OCI-LY7 (cell line): ENCODE data around the gene AFF3. TPM values are rescaled to one million over a fixed set of nuclear protein-coding genes. Genes with fewer than 3 reads are reported as not detected.

Experiments used
- BruUV-seq: library from RNA; stranded (reverse); fragments of 400-500 nt; replicated peaks from 2 replicates; lab custom pipeline; 2021; lab: Mats Ljungman, UMichigan
- CTCF ChIA-PET: fragments of 300-600 bp; sonication (Branson Sonifier 250); formaldehyde crosslinking; loops from one replicate; lab custom pipeline; 2022; ENCODE audit warnings: antibody characterized with exemption; ENCODE audit not compliant: unreplicated experiment; lab: Charles Lee
- POLR2A ChIA-PET: fragments of 300-600 bp; sonication (Branson Sonifier 250); formaldehyde crosslinking; loops from one replicate; lab custom pipeline; 2022; ENCODE audit warnings: antibody characterized with exemption; lab: Charles Lee
- DNase-seq: peaks from one replicate; pipeline ENCODE4 v3.0.0-alpha.2; 2015; ENCODE audit warnings: low spot score
- H2AFZ ChIP-seq: fragments of 200-600 bp; sonication (generic), shearing (Covaris generic); 2 replicates; pipeline ENCODE4 v1.6.1; 2014; ENCODE audit warnings: mild to moderate bottlenecking, antibody characterized with exemption, low read length, moderate library complexity
- H3K27ac ChIP-seq: fragments of 200-600 bp; sonication (generic); 2 replicates; pipeline ENCODE4 v1.5.1; 2014; ENCODE audit warnings: mixed run types, low read depth, mild to moderate bottlenecking, moderate library complexity, low read length, inconsistent platforms; ENCODE audit not compliant: poor library complexity, severe bottlenecking
- H3K36me3 ChIP-seq: fragments of 200-600 bp; sonication (generic); 2 replicates; pipeline ENCODE4 v1.6.1; 2014; ENCODE audit warnings: mild to moderate bottlenecking, antibody characterized with exemption, low read length, moderate library complexity, mixed read lengths; ENCODE audit not compliant: insufficient read depth
- H3K4me1 ChIP-seq: fragments of 200-600 bp; sonication (generic); 2 replicates; pipeline ENCODE4 v1.5.1; 2014; ENCODE audit warnings: mild to moderate bottlenecking, low read length; ENCODE audit not compliant: insufficient read depth, poor library complexity, severe bottlenecking
- H3K4me2 ChIP-seq: fragments of 200-600 bp; sonication (generic); 2 replicates; pipeline ENCODE4 v1.6.1; 2014; ENCODE audit warnings: mild to moderate bottlenecking, low read length
- H3K4me3 ChIP-seq: fragments of 200-600 bp; sonication (generic); 2 replicates; pipeline ENCODE4 v1.5.1; 2014; ENCODE audit warnings: mild to moderate bottlenecking, low read depth, low read length; ENCODE audit not compliant: poor library complexity, severe bottlenecking
- H3K79me2 ChIP-seq: fragments of 200-600 bp; sonication (generic); 2 replicates; pipeline ENCODE4 v1.6.1; 2016; ENCODE audit warnings: low read depth, mild to moderate bottlenecking, low read length, moderate library complexity, mixed read lengths; ENCODE audit not compliant: insufficient read depth
- H3K9me2 ChIP-seq: fragments of 200-600 bp; sonication (generic); 2 replicates; pipeline ENCODE4 v1.6.1; 2016; ENCODE audit warnings: mild to moderate bottlenecking, low read length, mixed read lengths; ENCODE audit not compliant: insufficient read depth
- H3K9me3 ChIP-seq: fragments of 200-600 bp; sonication (generic); 2 replicates; pipeline ENCODE4 v1.6.1; 2014; ENCODE audit warnings: mild to moderate bottlenecking, mixed run types, low read length, mixed read lengths
- H4K20me1 ChIP-seq: fragments of 200-600 bp; sonication (generic); 2 replicates; pipeline ENCODE4 v1.6.1; 2014; ENCODE audit warnings: mild to moderate bottlenecking, antibody characterized with exemption, low read length, moderate library complexity, mixed read lengths; ENCODE audit not compliant: insufficient read depth
- CTCF ChIP-seq: fragments of 200-600 bp; sonication (generic); conservative IDR thresholded peaks from 2 replicates; pipeline ENCODE4 v1.5.1; 2014; ENCODE audit warnings: mild to moderate bottlenecking, antibody characterized with exemption, low read length, moderate library complexity, mixed read lengths
- EZH2phosphoT487 ChIP-seq: fragments of 200-600 bp; sonication (generic); IDR thresholded peaks from 2 replicates; pipeline ENCODE4 v1.6.1; 2018; ENCODE audit warnings: low read depth, borderline replicate concordance, mild to moderate bottlenecking, mixed run types, antibody characterized with exemption, low read length, moderate library complexity, mixed read lengths
- intact Hi-C: fragments of 100-400 bp; cut with micrococcal nuclease; formaldehyde crosslinking; loops from one replicate; pipeline ENCODE4 v1.10.0; 2022; ENCODE audit not compliant: unreplicated experiment
- total RNA-seq, 2 experiments: library from RNA; depleted of rRNA in 1 of 2; stranded (reverse); fragments of >200 nt in 1 of 2; shearing (Covaris generic) in 1 of 2; gene quantifications; 2 replicates each; pipeline ENCODE4 v1.2.3, GENCODE V29; 2014 to 2022

AFF3 gene
- total RNA-seq, 2 experiments from 2014 or later = 131 to 133 TPM

DNA sequence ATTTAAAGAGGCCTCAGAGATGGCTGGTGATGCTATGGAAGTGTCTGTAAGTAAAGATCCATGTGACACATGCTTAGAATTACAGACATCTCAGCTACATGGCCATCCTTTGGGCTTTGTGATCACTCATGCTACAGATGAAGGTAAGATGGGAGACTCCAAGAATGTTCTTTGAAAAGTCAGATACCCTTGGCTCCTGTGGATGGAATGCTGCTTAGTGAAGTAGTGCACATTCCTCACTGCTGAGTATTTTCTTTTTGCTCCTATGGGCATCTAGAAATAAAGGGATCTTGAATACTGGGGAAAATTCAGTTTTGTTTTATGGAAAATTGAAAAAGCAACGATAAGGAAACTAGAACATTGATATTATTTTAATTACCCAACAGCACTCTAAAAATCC, 597.3 kb downstream of the AFF3 start:
- TF ChIP-seq EZH2phosphoT487 = no peak
- no peak for TF ChIP-seq CTCF
- H3K27ac ChIP-seq = no peak overlapping the region
- H3K79me2 ChIP-seq = no peaks in the 10 kb centered on the region
- no peak for DNase-seq
- CTCF ChIA-PET = no interaction called here
- no peak overlapping the region for H3K4me2 ChIP-seq
- no peaks in the 10 kb centered on the region for H3K4me1 ChIP-seq
- H3K9me2 ChIP-seq = no peaks in the 10 kb centered on the region
- H3K9me3 ChIP-seq = no peaks in the 10 kb centered on the region
- intact Hi-C loops = no loop called here
- no peaks in the 10 kb centered on the region for H4K20me1 ChIP-seq
- H3K4me3 ChIP-seq = no peak overlapping the region
- BruUV-seq = no TSS peak
- POLR2A ChIA-PET = interaction anchor here (0.7 kb wide), 1 partner anchor 26 kb away, joined by 3 read pairs; no protein-coding TSS in a partner anchor
- peaks cover 26% of the 10 kb centered on the region for H3K36me3 ChIP-seq
- no peak overlapping the region for H2AFZ ChIP-seq

DNA sequence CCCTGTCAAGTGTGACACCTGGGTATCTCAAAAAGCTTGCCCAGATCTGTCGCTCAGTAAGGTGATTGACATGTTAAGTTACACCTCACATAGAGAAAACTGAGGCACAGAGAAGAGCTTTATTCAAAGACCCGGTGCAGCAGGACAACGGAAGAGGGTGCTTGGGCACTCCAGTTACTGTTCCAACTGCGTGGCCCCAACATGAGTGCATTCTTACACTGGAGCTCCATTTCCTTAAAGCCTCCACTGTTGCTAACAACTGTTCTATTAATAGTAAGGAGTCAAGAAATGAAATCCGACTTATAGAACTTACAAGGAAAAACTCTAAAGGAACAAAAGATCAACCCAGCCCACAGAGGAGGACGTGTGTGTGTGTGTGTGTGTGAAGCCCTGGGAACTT, 597.8 kb downstream of the AFF3 start:
- CTCF ChIA-PET = no interaction called here
- Histone ChIP-seq H3K9me3 (no peaks in the 10 kb centered on the region), H3K79me2 (no peaks in the 10 kb centered on the region), H3K4me2 (no peak overlapping the region), H3K4me3 (no peak overlapping the region), H3K27ac (no peak overlapping the region), H4K20me1 (no peaks in the 10 kb centered on the region), H3K36me3 (peaks cover 22% of the 10 kb centered on the region), H3K9me2 (no peaks in the 10 kb centered on the region), H3K4me1 (no peaks in the 10 kb centered on the region), H2AFZ (no peak overlapping the region)
- TF ChIP-seq CTCF = no peak
- TF ChIP-seq EZH2phosphoT487 = no peak
- BruUV-seq = no TSS peak
- intact Hi-C loops = no loop called here
- DNase-seq = no peak
- POLR2A ChIA-PET = no interaction called here

GRCh38 chr2:99543247-99543646, 599.1 kb downstream of the AFF3 start:
- no peaks in the 10 kb centered on the region for H3K9me3 ChIP-seq
- DNase-seq = no peak
- POLR2A ChIA-PET = interaction anchor here (0.8 kb wide), 1 partner anchor 48 kb away, joined by 3 read pairs; no protein-coding TSS in a partner anchor
- H4K20me1 ChIP-seq = no peaks in the 10 kb centered on the region
- H3K27ac ChIP-seq = no peak overlapping the region
- no peak overlapping the region for H3K4me3 ChIP-seq
- BruUV-seq = no TSS peak
- no peaks in the 10 kb centered on the region for H3K4me1 ChIP-seq
- TF ChIP-seq CTCF = no peak
- TF ChIP-seq EZH2phosphoT487 = no peak
- H3K4me2 ChIP-seq = no peak overlapping the region
- H3K79me2 ChIP-seq = no peaks in the 10 kb centered on the region
- intact Hi-C loops = no loop called here
- H3K36me3 ChIP-seq = peaks cover 12% of the 10 kb centered on the region
- H2AFZ ChIP-seq = no peak overlapping the region
- CTCF ChIA-PET = no interaction called here
- no peaks in the 10 kb centered on the region for H3K9me2 ChIP-seq
